Testis (tissue), 3 donors: ENCODE results near the gene DGKH. TPM values are rescaled to one million over a fixed set of nuclear protein-coding genes. Genes with fewer than 3 reads are reported as not detected.

Source experiments
- DNase-seq: peaks from one replicate; pipeline ENCODE4 v3.0.0-alpha.2; 2019
- H3K27ac ChIP-seq, 2 donors: fragments of 200-600 bp; sonication (generic); one replicate each; pipeline ENCODE4 v1.5.1; 2019
- H3K27me3 ChIP-seq: fragments of 200-600 bp; sonication (generic); one replicate; pipeline ENCODE4 v1.5.1; 2019
- H3K36me3 ChIP-seq: fragments of 200-600 bp; sonication (generic); one replicate; pipeline ENCODE4 v1.5.1; 2017; ENCODE audit warnings: low read depth; ENCODE audit errors: missing control alignments
- H3K4me1 ChIP-seq: fragments of 200-600 bp; sonication (generic); one replicate; pipeline ENCODE4 v1.5.1; 2019
- H3K4me3 ChIP-seq, 2 donors: fragments of 200-600 bp; sonication (generic); one replicate each; pipeline ENCODE4 v1.5.1; 2017 to 2019
- H3K9me3 ChIP-seq: fragments of 200-600 bp; sonication (generic); one replicate; pipeline ENCODE4 v1.5.1; 2017
- POLR2A ChIP-seq: fragments of 450-650 bp; IDR thresholded peaks from one replicate; pipeline ENCODE4 v1.6.1; 2017; ENCODE audit warnings: antibody characterized with exemption, mild to moderate bottlenecking, moderate library complexity
- WGBS, 2 donors: methylation state at CpG; one replicate each; pipeline ENCODE4 v1.1.5; 2018; 5-methylcytosine and 5-hydroxymethylcytosine counted together
- intact Hi-C: fragments of 100-400 bp; cut with DNase I; formaldehyde crosslinking; loops from one replicate; pipeline ENCODE4 v1.15.1; 2023; ENCODE audit warnings: low total_unique reads
- polyA plus RNA-seq: library from polyadenylated mRNA; stranded (reverse); fragments of 350-450 nt; fragmentation: Illumina TruSeq; extraction: RNeasy Lipid Tissue Mini Kit (QIAGEN cat#74804); gene quantifications from one replicate; pipeline ENCODE4 v1.2.3, GENCODE V29; 2014; ENCODE audit warnings: low read depth, low replicate concordance; ENCODE audit not compliant: insufficient read depth
- total RNA-seq, 2 donors: library from RNA; depleted of rRNA; stranded (reverse); fragments of >200 nt; gene quantifications; one replicate each; pipeline ENCODE4 v1.2.3, GENCODE V29; 2016
- TF ChIP-seq, protein P1 (sequence below), 3 experiments: fragments of 450-650 bp in 2 of 3; fragments of 200-600 bp in 1 of 3; sonication (generic) in 1 of 3; IDR thresholded peaks; one replicate each; pipeline ENCODE4 v1.5.1; 2016 to 2019; ENCODE audit warnings: antibody characterized with exemption in 3 of 3, mild to moderate bottlenecking in 2 of 3, moderate library complexity in 1 of 3

The DGKH gene
- total and polyA plus RNA-seq, 3 donors from 2014 or later, result 6.3 to 11.5 (median 9.8) TPM

DNA sequence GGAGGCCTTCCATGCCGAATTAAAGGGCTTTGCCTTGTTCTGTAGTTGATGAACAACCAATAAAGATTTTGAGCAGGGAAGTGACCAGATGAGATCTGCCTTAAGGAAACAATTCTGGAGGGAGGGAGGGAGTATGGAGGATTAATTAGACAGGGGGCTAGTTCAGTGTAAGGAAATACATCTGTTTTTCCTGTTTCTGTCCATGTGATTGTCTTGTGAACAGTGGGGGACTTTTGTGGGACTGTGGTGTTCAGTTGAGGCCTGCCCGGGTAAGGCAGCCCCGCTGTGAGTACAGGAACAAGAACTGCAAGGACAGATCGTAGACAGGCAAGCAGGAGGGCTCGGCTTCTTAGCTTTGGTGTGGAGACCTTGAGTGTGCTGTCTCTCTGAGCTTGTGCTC is 59.0 kb downstream of the DGKH start:
- DNase-seq, result no peak
- Histone ChIP-seq H3K9me3 (no peaks in the 10 kb centered on the region), H3K27ac (no peak overlapping the region), H3K4me1 (no peaks in the 10 kb centered on the region), H3K4me3 (no peak overlapping the region), H3K27me3 (no peaks in the 10 kb centered on the region), H3K36me3 (no peaks in the 10 kb centered on the region)
- 76 to 92% methylated on average over 1 to 5 of the region's 5 CpGs for WGBS, 2 donors
- TF ChIP-seq, protein P1, sequence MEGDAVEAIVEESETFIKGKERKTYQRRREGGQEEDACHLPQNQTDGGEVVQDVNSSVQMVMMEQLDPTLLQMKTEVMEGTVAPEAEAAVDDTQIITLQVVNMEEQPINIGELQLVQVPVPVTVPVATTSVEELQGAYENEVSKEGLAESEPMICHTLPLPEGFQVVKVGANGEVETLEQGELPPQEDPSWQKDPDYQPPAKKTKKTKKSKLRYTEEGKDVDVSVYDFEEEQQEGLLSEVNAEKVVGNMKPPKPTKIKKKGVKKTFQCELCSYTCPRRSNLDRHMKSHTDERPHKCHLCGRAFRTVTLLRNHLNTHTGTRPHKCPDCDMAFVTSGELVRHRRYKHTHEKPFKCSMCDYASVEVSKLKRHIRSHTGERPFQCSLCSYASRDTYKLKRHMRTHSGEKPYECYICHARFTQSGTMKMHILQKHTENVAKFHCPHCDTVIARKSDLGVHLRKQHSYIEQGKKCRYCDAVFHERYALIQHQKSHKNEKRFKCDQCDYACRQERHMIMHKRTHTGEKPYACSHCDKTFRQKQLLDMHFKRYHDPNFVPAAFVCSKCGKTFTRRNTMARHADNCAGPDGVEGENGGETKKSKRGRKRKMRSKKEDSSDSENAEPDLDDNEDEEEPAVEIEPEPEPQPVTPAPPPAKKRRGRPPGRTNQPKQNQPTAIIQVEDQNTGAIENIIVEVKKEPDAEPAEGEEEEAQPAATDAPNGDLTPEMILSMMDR (IDR thresholded peaks at IDR 0.05), result no peak
- TF ChIP-seq POLR2A, result no peak
- intact Hi-C loops, result no loop called here

DNA sequence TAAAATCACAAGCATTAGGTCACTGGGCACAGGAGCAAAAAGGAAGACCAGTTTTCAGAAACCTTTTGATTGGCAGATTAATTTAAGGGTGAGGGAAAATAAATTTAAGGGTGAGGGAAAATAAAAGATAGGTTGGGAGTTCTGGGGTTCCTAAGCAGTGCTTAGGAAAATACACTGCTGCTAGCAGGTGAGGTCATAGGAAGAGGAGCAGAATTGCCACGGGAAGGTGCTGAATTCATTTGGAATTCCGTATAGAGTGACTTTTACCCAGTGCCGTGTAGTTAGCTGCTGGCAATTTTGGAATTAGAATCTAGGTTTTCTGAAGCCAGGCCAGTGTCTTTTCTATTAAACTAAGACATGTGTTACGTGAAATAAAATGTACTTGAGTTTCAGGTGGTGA is 59.8 kb downstream of the DGKH start:
- Histone ChIP-seq H3K4me1 (no peaks in the 10 kb centered on the region), H3K4me3 (no peak overlapping the region), H3K27ac (no peak overlapping the region), H3K27me3 (no peaks in the 10 kb centered on the region), H3K36me3 (no peaks in the 10 kb centered on the region), H3K9me3 (no peaks in the 10 kb centered on the region)
- 95 to 99% methylated on average over 4 of the region's 4 CpGs for WGBS, 2 donors
- intact Hi-C loops, result no loop called here
- TF ChIP-seq, protein P1 (IDR thresholded peaks at IDR 0.05), result no peak
- no peak for TF ChIP-seq POLR2A
- no peak for DNase-seq

DNA sequence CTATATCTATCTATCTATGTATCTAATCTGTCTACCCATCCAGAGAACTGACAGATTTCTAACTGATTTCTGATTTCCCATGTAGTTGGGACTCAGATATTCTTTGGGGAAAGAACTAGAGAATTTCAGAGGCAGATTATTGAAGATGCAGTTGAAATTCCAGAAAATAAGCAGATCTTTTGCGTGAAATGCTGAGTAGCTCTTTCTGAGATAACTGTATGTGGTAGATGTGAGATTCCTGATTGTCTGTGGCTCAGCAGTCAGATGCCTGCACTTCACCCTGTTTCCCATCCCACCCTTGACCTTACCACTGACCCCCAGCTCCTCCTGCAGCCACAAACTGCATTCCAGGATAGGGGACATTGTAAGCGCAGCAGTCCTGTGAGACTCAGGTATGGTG is 61.5 kb downstream of the DGKH start:
- H3K27me3 ChIP-seq, result no peaks in the 10 kb centered on the region
- no peak for DNase-seq
- intact Hi-C loops, result loop anchor here (10.0 kb wide), 1 partner anchor 435 kb away; no protein-coding TSS in a partner anchor
- H3K4me1 ChIP-seq, result no peaks in the 10 kb centered on the region
- no peaks in the 10 kb centered on the region for H3K9me3 ChIP-seq
- no peak overlapping the region for H3K4me3 ChIP-seq
- no peaks in the 10 kb centered on the region for H3K36me3 ChIP-seq
- H3K27ac ChIP-seq, result no peak overlapping the region
- 95 to 100% methylated on average over 2 of the region's 2 CpGs for WGBS, 2 donors
- TF ChIP-seq, protein P1 (IDR thresholded peaks at IDR 0.05), result no peak
- no peak for TF ChIP-seq POLR2A

DNA sequence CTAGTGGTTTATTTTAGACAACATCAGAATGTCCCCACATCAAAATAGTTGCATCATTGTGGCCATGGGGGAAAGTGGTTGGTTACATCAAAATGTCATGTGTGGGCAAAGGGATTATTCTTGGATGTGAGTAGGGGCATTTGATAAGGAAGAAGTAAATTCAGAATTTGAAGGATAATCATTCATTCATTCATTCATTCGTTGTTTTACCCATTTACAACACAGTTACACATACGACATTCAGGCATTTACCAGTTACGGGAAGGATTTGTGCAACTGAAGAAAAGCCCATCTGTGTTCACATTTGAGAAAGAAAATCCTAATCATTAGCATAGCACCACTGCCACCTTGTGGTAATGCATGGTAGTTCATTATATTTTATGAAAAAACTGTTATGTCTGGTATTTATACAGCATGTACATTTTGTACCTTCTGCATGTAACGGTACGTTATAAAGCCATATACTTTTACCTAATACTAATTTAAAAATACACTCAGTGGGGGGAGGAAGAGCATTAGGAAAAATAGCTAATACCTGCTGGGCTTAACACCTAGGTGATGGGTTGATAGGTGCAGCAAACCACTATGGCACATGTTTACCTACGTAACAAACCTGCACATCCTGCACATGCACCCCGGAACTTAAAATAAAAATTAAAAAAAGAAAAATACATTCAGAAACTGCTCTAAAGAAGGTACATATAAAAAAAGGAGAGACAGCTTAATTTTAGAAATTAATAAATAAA is 62.1 kb downstream of the DGKH start:
- no peak overlapping the region for H3K4me3 ChIP-seq
- peak; percentile 24 for DNase-seq
- no peaks in the 10 kb centered on the region for H3K4me1 ChIP-seq
- no peak for TF ChIP-seq POLR2A
- TF ChIP-seq, protein P1 (IDR thresholded peaks at IDR 0.05), result peak; percentile 78 to 91 (median 88)
- no peak overlapping the region for H3K27ac ChIP-seq
- H3K9me3 ChIP-seq, result no peaks in the 10 kb centered on the region
- no peaks in the 10 kb centered on the region for H3K27me3 ChIP-seq
- WGBS, 2 donors, result 25 to 26% methylated on average over 7 of the region's 7 CpGs
- H3K36me3 ChIP-seq, result no peaks in the 10 kb centered on the region
- intact Hi-C loops, result loop anchor here (10.0 kb wide), 1 partner anchor 436 kb away; no protein-coding TSS in a partner anchor

DNA sequence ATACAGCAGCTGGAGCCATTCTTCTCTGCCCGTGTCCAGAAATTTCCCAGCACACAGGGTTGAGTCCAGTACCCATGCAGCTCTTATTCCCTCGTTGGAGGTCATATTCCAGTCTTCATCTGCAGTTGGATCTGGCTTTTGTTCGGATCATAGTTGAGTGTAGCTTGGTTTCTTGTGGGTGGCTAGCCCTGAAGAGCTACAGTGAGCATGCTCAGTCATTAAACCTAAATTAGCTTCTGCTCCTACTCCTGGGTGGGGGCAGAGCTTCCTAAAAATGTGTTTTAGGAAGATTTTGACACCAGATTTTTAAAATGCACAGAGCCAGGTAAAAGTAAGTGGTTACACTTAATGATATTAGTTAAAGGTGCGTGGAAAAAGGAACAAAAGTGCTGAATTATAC is 64.4 kb downstream of the DGKH start:
- Histone ChIP-seq H3K9me3 (no peaks in the 10 kb centered on the region), H3K36me3 (no peaks in the 10 kb centered on the region), H3K4me3 (no peak overlapping the region), H3K4me1 (no peaks in the 10 kb centered on the region), H3K27ac (no peak overlapping the region), H3K27me3 (no peaks in the 10 kb centered on the region)
- 66% methylated on average over 4 of the region's 4 CpGs for WGBS, 2 donors
- no peak for DNase-seq
- TF ChIP-seq, protein P1 (IDR thresholded peaks at IDR 0.05), result no peak
- TF ChIP-seq POLR2A, result no peak
- intact Hi-C loops, result loop anchor here (10.0 kb wide), 1 partner anchor 438 kb away; no protein-coding TSS in a partner anchor
